HG02763 (cell line): ENCODE data around the gene NANS.
"Not testable (repeated sequence)": the region's sequence is repeated elsewhere in the genome, so short reads cannot be mapped to it uniquely, and the experiment has no call there.

ENCODE experiments used
- ATAC-seq: cut with Tn5 transposase; IDR thresholded peaks from one replicate; pipeline ENCODE4 v1.9.1; 2021; ENCODE audit warnings: mild to moderate bottlenecking, moderate library complexity; ENCODE audit not compliant: unreplicated experiment

NANS gene

GRCh38 chr9:98074115-98074990 is 17.8 kb downstream of the NANS start:
- ATAC-seq: no peak

DNA sequence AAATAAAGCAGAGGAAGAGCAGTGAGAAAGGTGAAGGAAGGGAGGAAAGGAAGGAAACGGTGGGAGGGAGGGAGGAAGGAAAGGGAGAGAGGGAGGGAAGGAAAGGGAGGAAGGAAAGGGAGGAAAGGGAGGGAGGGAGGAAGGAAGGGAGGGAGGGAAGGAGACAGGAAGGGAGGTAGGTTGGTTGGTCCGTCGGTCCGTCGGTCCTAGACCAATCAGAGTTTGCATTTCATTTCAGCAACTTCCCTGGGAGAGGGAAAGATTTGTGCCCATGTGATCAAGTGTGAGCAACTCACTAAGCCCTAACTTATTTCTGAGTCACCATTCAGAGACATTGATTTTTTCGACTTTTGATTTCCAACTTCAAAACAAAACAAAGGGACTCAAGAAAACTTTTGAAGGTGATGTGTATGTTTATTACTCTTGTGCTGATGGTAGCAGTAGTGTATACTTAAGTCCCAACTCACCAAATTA is 18.8 kb downstream of the NANS start:
- no peak for ATAC-seq

- not testable (repeated sequence) for ATAC-seq
Measured at GRCh38 chr9:98076514-98076890, 20.0 kb downstream of the NANS start.

GRCh38 chr9:98078895-98079294 is 22.4 kb downstream of the NANS start:
- ATAC-seq: no peak

GRCh38 chr9:98080326-98080725 is 23.8 kb downstream of the NANS start:
- no peak for ATAC-seq

- ATAC-seq: no peak
Measured at GRCh38 chr9:98080780-98081179, 24.2 kb downstream of the NANS start.

GRCh38 chr9:98081477-98082219 is 25.1 kb downstream of the NANS start:
- no peak for ATAC-seq

DNA sequence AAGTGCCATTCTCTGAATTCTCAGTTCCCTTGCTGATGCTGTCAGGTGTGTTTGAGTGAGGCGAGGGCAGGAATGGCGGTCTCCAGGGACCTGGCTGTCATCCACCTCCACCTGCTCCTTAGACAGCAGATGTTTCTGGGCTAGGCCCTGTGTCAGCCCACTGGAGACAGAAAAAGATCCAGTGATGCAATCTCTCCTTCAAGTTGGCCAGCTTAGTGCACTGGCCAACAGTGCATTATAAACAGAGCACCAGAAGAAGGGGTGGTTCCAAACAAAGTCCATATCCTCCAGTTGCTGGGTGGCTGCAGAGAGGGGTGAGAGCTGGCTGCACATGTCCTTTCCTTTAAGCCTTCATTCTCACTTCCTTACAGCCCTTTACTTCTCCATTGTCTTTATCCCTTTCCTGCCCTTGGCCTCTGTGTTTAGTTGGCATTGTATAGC is 26.5 kb downstream of the NANS start:
- ATAC-seq: no peak

- no peak for ATAC-seq
Measured at GRCh38 chr9:98083566-98084183, 27.1 kb downstream of the NANS start.

DNA sequence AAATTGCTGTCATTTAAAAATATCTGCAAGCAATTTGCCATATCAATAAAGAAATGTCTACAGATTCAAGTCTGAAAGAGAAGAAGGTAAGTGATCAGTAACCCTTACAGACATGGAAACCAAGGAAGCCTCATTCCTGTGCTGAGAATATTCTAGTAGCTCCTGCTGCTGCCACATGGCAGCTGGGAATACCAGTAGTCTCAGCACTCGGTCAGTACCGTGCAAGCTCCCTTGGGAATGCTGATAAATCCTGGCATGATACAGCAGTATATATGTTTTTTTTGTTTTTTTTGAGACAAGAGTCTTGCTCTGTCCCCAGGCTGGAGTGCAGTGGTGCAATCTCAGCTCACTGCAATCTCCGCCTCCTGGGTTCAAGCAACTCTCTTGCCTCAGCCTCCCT is 27.9 kb downstream of the NANS start:
- no peak for ATAC-seq

- ATAC-seq: no peak
Measured at GRCh38 chr9:98085058-98085457, 28.5 kb downstream of the NANS start.

- ATAC-seq: no peak
Measured at GRCh38 chr9:98085944-98086343, 29.4 kb downstream of the NANS start.

- no peak for ATAC-seq
Measured at GRCh38 chr9:98086461-98086860, 29.9 kb downstream of the NANS start.

GRCh38 chr9:98087420-98088354 is 31.2 kb downstream of the NANS start:
- no peak for ATAC-seq

GRCh38 chr9:98090674-98091073 is 34.1 kb downstream of the NANS start:
- not testable (repeated sequence) for ATAC-seq

DNA sequence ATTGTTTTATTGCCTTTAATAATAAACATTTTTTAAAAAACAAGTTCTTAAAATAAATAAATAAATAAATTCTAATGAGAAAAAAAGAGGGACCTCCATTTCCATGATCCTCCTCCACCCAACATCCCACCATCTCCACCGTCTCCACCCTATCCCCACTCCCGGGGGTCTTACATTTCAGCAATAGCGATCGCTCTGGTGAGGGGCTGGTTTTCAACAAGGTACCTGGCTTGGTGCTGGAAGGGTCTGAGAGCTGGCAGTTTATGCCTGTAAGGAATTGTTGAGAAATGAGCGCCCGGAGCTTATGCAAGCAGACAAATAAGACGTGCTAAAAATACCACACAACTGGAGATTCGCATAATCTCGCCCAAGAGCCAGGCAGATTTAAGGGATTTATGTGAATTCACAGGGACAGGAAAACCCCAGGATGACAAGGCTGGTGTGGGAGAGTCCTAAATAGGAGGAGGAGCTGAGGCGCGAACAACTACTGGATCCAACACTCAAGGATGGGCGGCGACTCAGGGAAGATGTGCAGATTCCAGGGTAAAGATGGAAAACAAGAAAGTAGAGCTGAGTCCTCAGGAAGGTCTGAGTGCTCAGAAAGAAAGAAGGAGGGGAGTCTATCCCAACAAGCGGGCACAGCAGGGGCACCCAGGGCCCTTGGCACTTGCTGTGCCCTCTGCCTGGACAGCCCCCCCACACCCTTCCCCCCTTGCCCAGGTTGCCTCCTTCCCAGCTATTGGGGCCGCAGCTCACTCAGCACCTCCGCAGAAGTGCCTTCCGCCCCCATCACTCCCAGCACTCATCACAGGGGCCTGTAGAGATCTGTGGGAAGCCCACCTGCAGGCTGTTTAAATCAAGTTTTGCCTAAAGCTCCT is 35.4 kb downstream of the NANS start:
- ATAC-seq: no peak

GRCh38 chr9:98092613-98092931 is 36.0 kb downstream of the NANS start:
- no peak for ATAC-seq

- no peak for ATAC-seq
Measured at GRCh38 chr9:98094316-98094715, 37.8 kb downstream of the NANS start.

DNA sequence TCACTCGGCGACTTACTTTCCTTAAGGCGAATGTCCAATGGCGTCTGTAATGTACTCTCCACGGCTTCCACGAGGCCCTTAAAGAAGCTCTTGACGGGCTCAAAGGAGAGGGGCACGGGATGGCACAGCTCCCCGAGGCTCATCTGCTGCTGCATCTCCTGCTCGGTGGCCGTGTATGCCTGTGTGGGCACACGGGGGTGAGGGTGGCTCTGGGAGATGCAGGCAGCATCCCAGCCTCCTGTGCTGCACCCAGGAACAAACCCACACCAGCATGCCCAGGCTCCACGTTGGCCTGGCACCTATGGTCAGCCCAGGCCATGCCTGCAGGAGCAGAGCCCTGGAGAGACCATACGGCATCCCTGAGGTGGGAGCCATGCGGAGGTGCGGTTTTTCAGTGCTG is 38.3 kb downstream of the NANS start:
- ATAC-seq: no peak

DNA sequence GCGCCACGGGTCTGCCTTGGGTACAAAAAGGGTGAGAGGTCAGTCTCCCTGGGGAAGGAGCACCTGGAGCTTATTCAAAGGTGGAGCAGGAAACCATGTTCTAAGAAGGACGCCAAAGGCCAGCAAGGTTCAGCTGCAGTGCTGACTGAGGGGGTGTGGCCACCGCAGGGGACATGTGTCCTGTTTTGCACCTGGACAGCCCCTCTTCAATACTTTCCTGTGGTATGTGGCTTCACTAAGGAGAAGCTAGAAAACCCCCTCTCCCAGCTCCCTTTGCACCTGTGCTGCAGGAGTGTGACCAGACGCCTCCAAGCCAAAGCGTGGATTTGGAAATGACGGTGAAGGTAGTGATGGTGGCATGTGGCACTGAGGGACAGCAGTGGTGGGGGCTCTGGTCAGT is 38.9 kb downstream of the NANS start:
- no peak for ATAC-seq
